ENCODE data around the gene CARM1. TPM values are rescaled to one million over a fixed set of nuclear protein-coding genes. Genes with fewer than 3 reads are reported as not detected.

CARM1 gene
- total and polyA plus RNA-seq, 2 of the 13 experiments (the other 11 are each of a cell fraction or from before 2014, with no cell fraction given): 27.6 to 55.8 TPM

GRCh38 chr19:10835754-10836478 is 35.4 kb upstream of the CARM1 start, which contains the start of gene TMED1 (continued):
- TF ChIP-seq HDAC2 (CRISPR knock-in tag; IDR thresholded peaks at IDR 0.05) (no peak; the same call in 1 of the 2 replicates), SNRNP70 (IDR thresholded peaks at IDR 0.05; ENCODE audit: low read depth, low read length) (no peak), ZNF205 (CRISPR knock-in tag; IDR thresholded peaks at IDR 0.05) (no peak), FOXO1 (CRISPR knock-in tag; IDR thresholded peaks at IDR 0.05) (no peak), ELK4 (CRISPR knock-in tag; IDR thresholded peaks at IDR 0.05; ENCODE audit: borderline replicate concordance) (no peak), MYNN (CRISPR knock-in tag; IDR thresholded peaks at IDR 0.05; ENCODE audit: low read depth) (no peak; the same call in 1 of the 2 replicates), PITX1 (CRISPR knock-in tag; IDR thresholded peaks at IDR 0.05) (no peak; the same call in 1 of the 2 replicates), JUND (CRISPR knock-in tag; IDR thresholded peaks at IDR 0.05) (no peak), TERF1 (CRISPR knock-in tag; IDR thresholded peaks at IDR 0.05) (no peak), FUBP1 (CRISPR knock-in tag; IDR thresholded peaks at IDR 0.05; ENCODE audit: borderline replicate concordance) (no peak), TFE3 (CRISPR knock-in tag; IDR thresholded peaks at IDR 0.05) (no peak; the same call in 1 of the 2 replicates), BRD4 (CRISPR knock-in tag; IDR thresholded peaks at IDR 0.05) (no peak), FOXK1 (CRISPR knock-in tag; IDR thresholded peaks at IDR 0.05; ENCODE audit: borderline replicate concordance, low read depth) (0 out of 2 replicates have a peak, but pooled peaks have one; percentile 5), HNF1B (CRISPR knock-in tag; IDR thresholded peaks at IDR 0.05) (peak; percentile 62), CERS6 (CRISPR knock-in tag; IDR thresholded peaks at IDR 0.05) (no peak), ZSCAN9 (CRISPR knock-in tag; IDR thresholded peaks at IDR 0.05; ENCODE audit: borderline replicate concordance) (no peak; the same call in 1 of the 2 replicates), CBX1 (IDR thresholded peaks at IDR 0.05; ENCODE audit: low read depth) (no peak), ZNF274 (CRISPR knock-in tag; IDR thresholded peaks at IDR 0.05) (peak; percentile 57; the same call in 1 of the 2 replicates), ZNF703 (CRISPR knock-in tag; IDR thresholded peaks at IDR 0.05; ENCODE audit: borderline replicate concordance) (no peak), SP4 (CRISPR knock-in tag; IDR thresholded peaks at IDR 0.05) (peak; percentile 79), ZNF232 (CRISPR knock-in tag; IDR thresholded peaks at IDR 0.05; ENCODE audit: borderline replicate concordance) (peak; percentile 61; the same call in 1 of the 2 replicates)
